Lower leg skin (tissue), 4 donors: Measurements from ENCODE around the gene NFIB. TPM values are rescaled to one million over a fixed set of nuclear protein-coding genes. Genes with fewer than 3 reads are reported as not detected.
A peak's percentile ranks its signal among the peaks of the same experiment; 100 is the strongest.

Experiments
- DNase-seq, 2 donors: peaks; one replicate each; pipeline ENCODE4 v3.0.0-alpha.2; 2019; ENCODE audit warnings: low spot score in 2 of 2
- H3K4me3 ChIP-seq: fragments of 200-600 bp; sonication (generic); 2 replicates; pipeline ENCODE4 v1.5.1; 2017; ENCODE audit warnings: mild to moderate bottlenecking, low read depth; ENCODE audit not compliant: poor library complexity, severe bottlenecking
- POLR2A ChIP-seq, 2 donors: fragments of 450-650 bp; IDR thresholded peaks; one replicate each; pipeline ENCODE4 v1.6.1; 2016 to 2017; ENCODE audit warnings: antibody characterized with exemption in 2 of 2, mild to moderate bottlenecking in 1 of 2, moderate library complexity in 1 of 2
- WGBS, 2 donors: methylation state at CpG; one replicate each; pipeline ENCODE4 v1.1.5; 2018; 5-methylcytosine and 5-hydroxymethylcytosine counted together
- intact Hi-C: fragments of 100-400 bp; cut with DNase I; formaldehyde crosslinking; loops from one replicate; pipeline ENCODE4 v1.15.0; 2023; ENCODE audit warnings: low total_unique reads
- total RNA-seq, 4 donors: library from RNA; depleted of rRNA; stranded (reverse); fragments of >200 nt; gene quantifications; one replicate each; pipeline ENCODE4 v1.1.0, GENCODE V29; 2016
- TF ChIP-seq, protein P1 (sequence below), 3 donors: fragments of 450-650 bp; IDR thresholded peaks; one replicate each; pipeline ENCODE4 v1.5.1; 2016; ENCODE audit warnings: antibody characterized with exemption in 3 of 3, mild to moderate bottlenecking in 3 of 3, moderate library complexity in 2 of 3

NFIB gene
- total RNA-seq, 4 donors from 2014 or later: 68.2 to 145 (median 78.6) TPM

DNA sequence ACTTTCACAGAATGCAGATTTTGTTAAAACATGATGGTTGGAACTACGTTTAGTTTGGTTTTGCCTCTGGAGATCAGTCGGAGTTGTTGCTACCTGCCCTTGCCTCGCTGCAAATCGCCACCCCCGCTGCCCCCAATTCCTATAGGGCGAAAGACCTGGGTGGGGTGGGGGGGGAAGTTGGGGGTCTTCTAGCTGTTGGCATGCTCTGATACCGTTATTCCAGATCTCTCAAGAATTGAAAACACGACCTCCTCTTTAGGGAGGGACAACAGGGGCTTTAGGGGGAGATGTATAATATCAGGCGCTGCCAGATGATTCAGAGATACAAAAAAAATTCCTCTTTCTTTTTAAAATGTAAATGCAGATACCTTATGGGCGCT, 36.4 kb upstream of the NFIB start:
- intact Hi-C loops: loop anchor here (5.0 to 10.0 kb wide), 2 partner anchors 923 to 1316 kb away; no protein-coding TSS in a partner anchor
- TF ChIP-seq, protein P1, sequence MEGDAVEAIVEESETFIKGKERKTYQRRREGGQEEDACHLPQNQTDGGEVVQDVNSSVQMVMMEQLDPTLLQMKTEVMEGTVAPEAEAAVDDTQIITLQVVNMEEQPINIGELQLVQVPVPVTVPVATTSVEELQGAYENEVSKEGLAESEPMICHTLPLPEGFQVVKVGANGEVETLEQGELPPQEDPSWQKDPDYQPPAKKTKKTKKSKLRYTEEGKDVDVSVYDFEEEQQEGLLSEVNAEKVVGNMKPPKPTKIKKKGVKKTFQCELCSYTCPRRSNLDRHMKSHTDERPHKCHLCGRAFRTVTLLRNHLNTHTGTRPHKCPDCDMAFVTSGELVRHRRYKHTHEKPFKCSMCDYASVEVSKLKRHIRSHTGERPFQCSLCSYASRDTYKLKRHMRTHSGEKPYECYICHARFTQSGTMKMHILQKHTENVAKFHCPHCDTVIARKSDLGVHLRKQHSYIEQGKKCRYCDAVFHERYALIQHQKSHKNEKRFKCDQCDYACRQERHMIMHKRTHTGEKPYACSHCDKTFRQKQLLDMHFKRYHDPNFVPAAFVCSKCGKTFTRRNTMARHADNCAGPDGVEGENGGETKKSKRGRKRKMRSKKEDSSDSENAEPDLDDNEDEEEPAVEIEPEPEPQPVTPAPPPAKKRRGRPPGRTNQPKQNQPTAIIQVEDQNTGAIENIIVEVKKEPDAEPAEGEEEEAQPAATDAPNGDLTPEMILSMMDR (IDR thresholded peaks at IDR 0.05): no peak
- TF ChIP-seq POLR2A (IDR thresholded peaks at IDR 0.05): no peak
- no peak for DNase-seq
- 34 to 40% methylated on average over 10 of the region's 10 CpGs for WGBS, 2 donors
- H3K4me3 ChIP-seq: no peak overlapping the region

GRCh38 chr9:14349447-14350348, 35.8 kb upstream of the NFIB start:
- DNase-seq: peak in 1 of 2 donors; percentile 21
- intact Hi-C loops: loop anchor here (5.0 to 10.0 kb wide), 2 partner anchors 922 to 1315 kb away; no protein-coding TSS in a partner anchor
- H3K4me3 ChIP-seq: no peak overlapping the region
- TF ChIP-seq, protein P1 (IDR thresholded peaks at IDR 0.05): no peak
- TF ChIP-seq POLR2A (IDR thresholded peaks at IDR 0.05): no peak
- 26% methylated on average over 42 of the region's 42 CpGs for WGBS, 2 donors

- H3K4me3 ChIP-seq: no peak overlapping the region
- WGBS, 2 donors: 9 to 17% methylated on average over 13 to 15 of the region's 15 CpGs
- intact Hi-C loops: no loop called here
- no peak for TF ChIP-seq POLR2A (IDR thresholded peaks at IDR 0.05)
- TF ChIP-seq, protein P1 (IDR thresholded peaks at IDR 0.05): no peak
- DNase-seq: peak in 1 of 2 donors; percentile 15
Observed at GRCh38 chr9:14349146-14349446, 35.2 kb upstream of the NFIB start.

DNA sequence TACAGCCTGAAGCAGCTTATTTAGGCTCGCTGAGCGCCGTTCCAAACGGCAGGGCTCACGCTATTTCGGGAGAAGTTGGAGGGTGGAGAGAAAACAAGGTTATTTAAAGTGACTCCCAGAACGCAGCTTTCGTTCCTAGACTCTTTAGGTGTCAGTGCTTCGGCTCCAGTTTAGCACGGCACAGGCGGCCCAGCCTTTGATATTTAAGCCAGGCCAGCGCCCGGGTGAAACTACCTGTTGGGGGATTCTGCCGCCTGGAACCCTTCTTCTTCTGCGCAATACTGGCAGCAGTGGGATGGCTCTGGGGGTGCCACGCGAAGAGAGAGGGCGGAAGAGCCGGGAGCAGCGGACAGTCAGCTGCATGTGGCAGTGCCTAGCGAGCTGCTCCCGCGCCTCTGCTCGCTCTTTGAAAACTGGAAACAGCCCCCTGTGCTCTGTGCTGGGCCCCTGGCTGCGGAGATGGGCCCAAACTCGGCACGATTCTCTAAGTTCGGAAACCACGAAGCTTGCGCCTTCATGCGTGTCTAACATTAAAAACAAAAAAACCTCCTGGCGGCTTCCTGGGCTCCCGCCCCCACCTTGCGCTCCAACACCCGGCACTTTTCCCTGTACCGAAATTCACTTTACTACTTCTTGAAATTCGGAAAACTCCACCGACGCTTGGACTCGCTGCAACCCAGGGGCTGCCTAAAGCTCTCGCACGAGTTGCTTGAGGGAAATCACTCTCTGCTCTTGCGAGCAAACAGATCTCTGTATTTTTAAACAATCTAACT, 34.6 kb upstream of the NFIB start:
- TF ChIP-seq, protein P1 (IDR thresholded peaks at IDR 0.05): no peak
- TF ChIP-seq POLR2A (IDR thresholded peaks at IDR 0.05): no peak
- H3K4me3 ChIP-seq: peak overlapping the region; percentile 27
- peak in 1 of 2 donors; percentile 17 for DNase-seq
- intact Hi-C loops: no loop called here
- WGBS, 2 donors: 3 to 6% methylated on average over 33 to 43 of the region's 43 CpGs

GRCh38 chr9:14348123-14348372, 34.1 kb upstream of the NFIB start:
- no peak for DNase-seq
- 1 to 3% methylated on average over 10 of the region's 10 CpGs for WGBS, 2 donors
- intact Hi-C loops: no loop called here
- peak overlapping the region; percentile 27 for H3K4me3 ChIP-seq
- no peak for TF ChIP-seq POLR2A (IDR thresholded peaks at IDR 0.05)
- TF ChIP-seq, protein P1 (IDR thresholded peaks at IDR 0.05): no peak
